ENCODE measurements around the gene SLAMF7. TPM values are rescaled to one million over a fixed set of nuclear protein-coding genes. Genes with fewer than 3 reads are reported as not detected.

Gene SLAMF7
- total and polyA plus RNA-seq, 2 experiments from 2014 or later = 0.11 TPM; not detected in 1

DNA sequence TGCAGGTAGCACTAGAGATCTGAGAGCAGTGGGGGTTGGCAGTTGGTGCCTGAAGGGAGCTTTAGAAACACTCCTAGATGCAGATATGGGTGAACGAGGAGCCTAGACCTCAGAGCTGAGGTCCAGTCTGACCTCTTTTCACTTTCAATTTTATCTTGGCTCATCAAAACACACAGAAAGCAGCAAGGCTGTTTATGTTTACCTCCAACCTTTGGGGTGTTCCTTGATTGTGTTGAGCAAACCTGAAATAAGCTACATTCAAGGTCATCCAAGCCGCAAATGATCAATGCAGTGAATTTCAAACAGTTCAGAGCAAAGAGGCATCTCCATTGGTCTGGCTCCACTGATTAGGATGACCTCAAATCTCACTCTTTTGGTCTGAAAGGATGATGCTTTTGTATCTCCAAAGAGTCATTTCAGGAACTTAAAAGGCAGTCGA, 58.2 kb downstream of the SLAMF7 start:
- no peaks in the 10 kb centered on the region for H3K9me2 ChIP-seq (ENCODE audit: insufficient read depth)
- Mint-ChIP-seq H3K9me3 (no peaks in the 10 kb centered on the region; the same call in 2 of the 3 replicates), H3K4me1 (no peaks in the 10 kb centered on the region), H3K4me3 (no peak overlapping the region), H3K27me3 (ENCODE audit: insufficient read depth, low read depth, poor library complexity) (peaks cover 3% of the 10 kb centered on the region), H3K27ac (no peak overlapping the region), H3K36me3 (ENCODE audit: low read depth) (no peaks in the 10 kb centered on the region)
- H4K20me1 ChIP-seq (replicated peaks; ENCODE audit: insufficient read depth) = no peaks in the 10 kb centered on the region
- H3F3A ChIP-seq (replicated peaks; ENCODE audit: low read depth) = no peaks in the 10 kb centered on the region
- no peak overlapping the region for H2AFZ ChIP-seq
- H3K36me3 ChIP-seq (ENCODE audit: insufficient read depth) = no peaks in the 10 kb centered on the region
- no peak overlapping the region for H3K4me2 ChIP-seq
- DNase-seq (ENCODE audit: low spot score) = no peak
- no peaks in the 10 kb centered on the region for H3K27me3 ChIP-seq (ENCODE audit: insufficient read depth)
- no peak for ATAC-seq
- no peak overlapping the region for H3K27ac ChIP-seq (ENCODE audit: low read depth)
- H3K4me1 ChIP-seq (ENCODE audit: insufficient read depth) = no peaks in the 10 kb centered on the region
- H3K79me2 ChIP-seq (replicated peaks; ENCODE audit: insufficient read depth) = no peaks in the 10 kb centered on the region
- no peak overlapping the region for H3K4me3 ChIP-seq
- TF ChIP-seq EZH2phosphoT487 (IDR thresholded peaks at IDR 0.05; ENCODE audit: unreplicated experiment) (no peak), NANOG (IDR thresholded peaks at IDR 0.05; ENCODE audit: borderline replicate concordance) (no peak), CREB1 (CRISPR knock-in tag; IDR thresholded peaks at IDR 0.05; ENCODE audit: low read depth) (no peak), STAT1 (IDR thresholded peaks at IDR 0.05; ENCODE audit: unreplicated experiment) (no peak), POLR2AphosphoS5 (IDR thresholded peaks at IDR 0.05; ENCODE audit: low read depth) (no peak), EZH2 (IDR thresholded peaks at IDR 0.05; ENCODE audit: low read depth, unreplicated experiment) (no peak), JUNB (IDR thresholded peaks at IDR 0.05; ENCODE audit: unreplicated experiment) (no peak)
- TF ChIP-seq, protein P1, sequence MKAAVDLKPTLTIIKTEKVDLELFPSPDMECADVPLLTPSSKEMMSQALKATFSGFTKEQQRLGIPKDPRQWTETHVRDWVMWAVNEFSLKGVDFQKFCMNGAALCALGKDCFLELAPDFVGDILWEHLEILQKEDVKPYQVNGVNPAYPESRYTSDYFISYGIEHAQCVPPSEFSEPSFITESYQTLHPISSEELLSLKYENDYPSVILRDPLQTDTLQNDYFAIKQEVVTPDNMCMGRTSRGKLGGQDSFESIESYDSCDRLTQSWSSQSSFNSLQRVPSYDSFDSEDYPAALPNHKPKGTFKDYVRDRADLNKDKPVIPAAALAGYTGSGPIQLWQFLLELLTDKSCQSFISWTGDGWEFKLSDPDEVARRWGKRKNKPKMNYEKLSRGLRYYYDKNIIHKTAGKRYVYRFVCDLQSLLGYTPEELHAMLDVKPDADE (IDR thresholded peaks at IDR 0.05) = no peak
- TF ChIP-seq, protein P2, sequence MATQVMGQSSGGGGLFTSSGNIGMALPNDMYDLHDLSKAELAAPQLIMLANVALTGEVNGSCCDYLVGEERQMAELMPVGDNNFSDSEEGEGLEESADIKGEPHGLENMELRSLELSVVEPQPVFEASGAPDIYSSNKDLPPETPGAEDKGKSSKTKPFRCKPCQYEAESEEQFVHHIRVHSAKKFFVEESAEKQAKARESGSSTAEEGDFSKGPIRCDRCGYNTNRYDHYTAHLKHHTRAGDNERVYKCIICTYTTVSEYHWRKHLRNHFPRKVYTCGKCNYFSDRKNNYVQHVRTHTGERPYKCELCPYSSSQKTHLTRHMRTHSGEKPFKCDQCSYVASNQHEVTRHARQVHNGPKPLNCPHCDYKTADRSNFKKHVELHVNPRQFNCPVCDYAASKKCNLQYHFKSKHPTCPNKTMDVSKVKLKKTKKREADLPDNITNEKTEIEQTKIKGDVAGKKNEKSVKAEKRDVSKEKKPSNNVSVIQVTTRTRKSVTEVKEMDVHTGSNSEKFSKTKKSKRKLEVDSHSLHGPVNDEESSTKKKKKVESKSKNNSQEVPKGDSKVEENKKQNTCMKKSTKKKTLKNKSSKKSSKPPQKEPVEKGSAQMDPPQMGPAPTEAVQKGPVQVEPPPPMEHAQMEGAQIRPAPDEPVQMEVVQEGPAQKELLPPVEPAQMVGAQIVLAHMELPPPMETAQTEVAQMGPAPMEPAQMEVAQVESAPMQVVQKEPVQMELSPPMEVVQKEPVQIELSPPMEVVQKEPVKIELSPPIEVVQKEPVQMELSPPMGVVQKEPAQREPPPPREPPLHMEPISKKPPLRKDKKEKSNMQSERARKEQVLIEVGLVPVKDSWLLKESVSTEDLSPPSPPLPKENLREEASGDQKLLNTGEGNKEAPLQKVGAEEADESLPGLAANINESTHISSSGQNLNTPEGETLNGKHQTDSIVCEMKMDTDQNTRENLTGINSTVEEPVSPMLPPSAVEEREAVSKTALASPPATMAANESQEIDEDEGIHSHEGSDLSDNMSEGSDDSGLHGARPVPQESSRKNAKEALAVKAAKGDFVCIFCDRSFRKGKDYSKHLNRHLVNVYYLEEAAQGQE (IDR thresholded peaks at IDR 0.05; ENCODE audit: unreplicated experiment) = no peak
- TF ChIP-seq, protein P3, sequence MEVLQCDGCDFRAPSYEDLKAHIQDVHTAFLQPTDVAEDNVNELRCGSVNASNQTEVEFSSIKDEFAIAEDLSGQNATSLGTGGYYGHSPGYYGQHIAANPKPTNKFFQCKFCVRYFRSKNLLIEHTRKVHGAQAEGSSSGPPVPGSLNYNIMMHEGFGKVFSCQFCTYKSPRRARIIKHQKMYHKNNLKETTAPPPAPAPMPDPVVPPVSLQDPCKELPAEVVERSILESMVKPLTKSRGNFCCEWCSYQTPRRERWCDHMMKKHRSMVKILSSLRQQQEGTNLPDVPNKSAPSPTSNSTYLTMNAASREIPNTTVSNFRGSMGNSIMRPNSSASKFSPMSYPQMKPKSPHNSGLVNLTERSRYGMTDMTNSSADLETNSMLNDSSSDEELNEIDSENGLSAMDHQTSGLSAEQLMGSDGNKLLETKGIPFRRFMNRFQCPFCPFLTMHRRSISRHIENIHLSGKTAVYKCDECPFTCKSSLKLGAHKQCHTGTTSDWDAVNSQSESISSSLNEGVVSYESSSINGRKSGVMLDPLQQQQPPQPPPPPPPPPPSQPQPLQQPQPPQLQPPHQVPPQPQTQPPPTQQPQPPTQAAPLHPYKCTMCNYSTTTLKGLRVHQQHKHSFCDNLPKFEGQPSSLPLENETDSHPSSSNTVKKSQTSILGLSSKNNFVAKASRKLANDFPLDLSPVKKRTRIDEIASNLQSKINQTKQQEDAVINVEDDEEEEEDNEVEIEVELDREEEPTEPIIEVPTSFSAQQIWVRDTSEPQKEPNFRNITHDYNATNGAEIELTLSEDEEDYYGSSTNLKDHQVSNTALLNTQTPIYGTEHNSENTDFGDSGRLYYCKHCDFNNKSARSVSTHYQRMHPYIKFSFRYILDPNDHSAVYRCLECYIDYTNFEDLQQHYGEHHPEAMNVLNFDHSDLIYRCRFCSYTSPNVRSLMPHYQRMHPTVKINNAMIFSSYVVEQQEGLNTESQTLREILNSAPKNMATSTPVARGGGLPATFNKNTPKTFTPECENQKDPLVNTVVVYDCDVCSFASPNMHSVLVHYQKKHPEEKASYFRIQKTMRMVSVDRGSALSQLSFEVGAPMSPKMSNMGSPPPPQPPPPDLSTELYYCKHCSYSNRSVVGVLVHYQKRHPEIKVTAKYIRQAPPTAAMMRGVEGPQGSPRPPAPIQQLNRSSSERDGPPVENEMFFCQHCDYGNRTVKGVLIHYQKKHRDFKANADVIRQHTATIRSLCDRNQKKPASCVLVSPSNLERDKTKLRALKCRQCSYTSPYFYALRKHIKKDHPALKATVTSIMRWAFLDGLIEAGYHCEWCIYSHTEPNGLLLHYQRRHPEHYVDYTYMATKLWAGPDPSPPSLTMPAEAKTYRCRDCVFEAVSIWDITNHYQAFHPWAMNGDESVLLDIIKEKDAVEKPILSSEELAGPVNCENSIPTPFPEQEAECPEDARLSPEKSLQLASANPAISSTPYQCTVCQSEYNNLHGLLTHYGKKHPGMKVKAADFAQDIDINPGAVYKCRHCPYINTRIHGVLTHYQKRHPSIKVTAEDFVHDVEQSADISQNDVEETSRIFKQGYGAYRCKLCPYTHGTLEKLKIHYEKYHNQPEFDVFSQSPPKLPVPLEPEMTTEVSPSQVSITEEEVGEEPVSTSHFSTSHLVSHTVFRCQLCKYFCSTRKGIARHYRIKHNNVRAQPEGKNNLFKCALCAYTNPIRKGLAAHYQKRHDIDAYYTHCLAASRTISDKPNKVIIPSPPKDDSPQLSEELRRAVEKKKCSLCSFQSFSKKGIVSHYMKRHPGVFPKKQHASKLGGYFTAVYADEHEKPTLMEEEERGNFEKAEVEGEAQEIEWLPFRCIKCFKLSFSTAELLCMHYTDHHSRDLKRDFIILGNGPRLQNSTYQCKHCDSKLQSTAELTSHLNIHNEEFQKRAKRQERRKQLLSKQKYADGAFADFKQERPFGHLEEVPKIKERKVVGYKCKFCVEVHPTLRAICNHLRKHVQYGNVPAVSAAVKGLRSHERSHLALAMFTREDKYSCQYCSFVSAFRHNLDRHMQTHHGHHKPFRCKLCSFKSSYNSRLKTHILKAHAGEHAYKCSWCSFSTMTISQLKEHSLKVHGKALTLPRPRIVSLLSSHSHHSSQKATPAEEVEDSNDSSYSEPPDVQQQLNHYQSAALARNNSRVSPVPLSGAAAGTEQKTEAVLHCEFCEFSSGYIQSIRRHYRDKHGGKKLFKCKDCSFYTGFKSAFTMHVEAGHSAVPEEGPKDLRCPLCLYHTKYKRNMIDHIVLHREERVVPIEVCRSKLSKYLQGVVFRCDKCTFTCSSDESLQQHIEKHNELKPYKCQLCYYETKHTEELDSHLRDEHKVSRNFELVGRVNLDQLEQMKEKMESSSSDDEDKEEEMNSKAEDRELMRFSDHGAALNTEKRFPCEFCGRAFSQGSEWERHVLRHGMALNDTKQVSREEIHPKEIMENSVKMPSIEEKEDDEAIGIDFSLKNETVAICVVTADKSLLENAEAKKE (CRISPR knock-in tag; IDR thresholded peaks at IDR 0.05) = no peak
